Heart left ventricle (tissue), 13 donors: ENCODE measurements around the gene IFT27.

ENCODE experiments used
- CTCF ChIP-seq, 12 donors: fragments of 200-600 bp; sonication (generic) in 4 of 12; IDR thresholded peaks; one replicate each; pipeline versions ENCODE4 v1.5.0 to v1.8.0; 2018 to 2022; ENCODE audit warnings: antibody characterized with exemption in 12 of 12, mild to moderate bottlenecking in 5 of 12
- POLR2A ChIP-seq, 2 donors: fragments of 450-650 bp; IDR thresholded peaks; one replicate each; pipeline ENCODE4 v1.6.1; 2017; ENCODE audit warnings: antibody characterized with exemption in 2 of 2, mild to moderate bottlenecking in 2 of 2, moderate library complexity in 2 of 2
- donor health status: ischemic (EF 13 %, LVEDD 7.1; RV severe dilation, severe dysfunction).
- donor health status: DM: no; HTN: yes; CAD: no.
- donor health status: DM: no; HTN: no; CAD: no.
- donor health status: ischemic (EF 25% LVEDD 6.9; RV normal size, moderate dysfunction).
- donor health status: ischemic (EF 25% LVEDD 5.7; RV mildly dilated, moderate dysfunction).
- donor health status: ischemic (EF 35%, LVEDD 5.7; RV mildly dilated, moderate dysfunction).
- donor health status: nonischemic (EF 11% LVEDD 7.7; RV severe dilation, severe dysfunction).
- donor health status: DM: yes; HTN: yes; CAD: no.
- donor health status: PGD.
- donor health status: ischemic (EF 29% LVEDD 5.4; RV normal size, mild dysfunction).
- donor health status: nonischemic (EF 23%, LVEDD 6.1; RV moderate dilation, normal function).

GRCh38 chr22:36776722-36777121 lies 803 bp upstream of the IFT27 start:
- TF ChIP-seq CTCF (IDR thresholded peaks at IDR 0.05) (no peak), POLR2A (IDR thresholded peaks at IDR 0.05) (no peak)
